GM12873 (cell line): ENCODE data around the gene PSMB1.

Experiments used
- CTCF ChIP-seq: IDR thresholded peaks from 2 replicates; pipeline ENCODE4 v1.5.1; 2012; ENCODE audit warnings: low read depth, mild to moderate bottlenecking, moderate library complexity, low read length, control low read depth; ENCODE audit not compliant: insufficient read depth; ENCODE audit errors: missing control alignments

Gene PSMB1

DNA sequence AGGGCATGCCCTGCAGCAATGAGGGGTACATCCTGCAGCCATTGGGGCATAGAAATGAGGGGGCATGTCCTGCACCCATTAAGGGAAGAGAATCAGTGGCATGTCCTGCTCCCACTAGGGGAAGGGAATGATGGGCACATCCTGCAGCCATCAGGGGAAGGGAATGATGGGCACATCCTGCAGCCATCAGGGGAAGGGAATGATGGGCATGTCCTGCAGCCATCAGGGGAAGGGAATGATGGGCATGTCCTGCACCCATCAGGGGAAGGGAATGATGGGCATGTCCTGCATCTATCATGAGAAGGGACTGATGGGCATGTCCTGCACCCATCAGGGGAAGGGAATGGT lies 49.7 kb downstream of the PSMB1 start:
- TF ChIP-seq CTCF = no peak

- no peak for TF ChIP-seq CTCF
Measured at GRCh38 chr6:170500955-170501590, 52.0 kb downstream of the PSMB1 start.

GRCh38 chr6:170497841-170498301 lies 55.2 kb downstream of the PSMB1 start:
- no peak for TF ChIP-seq CTCF

DNA sequence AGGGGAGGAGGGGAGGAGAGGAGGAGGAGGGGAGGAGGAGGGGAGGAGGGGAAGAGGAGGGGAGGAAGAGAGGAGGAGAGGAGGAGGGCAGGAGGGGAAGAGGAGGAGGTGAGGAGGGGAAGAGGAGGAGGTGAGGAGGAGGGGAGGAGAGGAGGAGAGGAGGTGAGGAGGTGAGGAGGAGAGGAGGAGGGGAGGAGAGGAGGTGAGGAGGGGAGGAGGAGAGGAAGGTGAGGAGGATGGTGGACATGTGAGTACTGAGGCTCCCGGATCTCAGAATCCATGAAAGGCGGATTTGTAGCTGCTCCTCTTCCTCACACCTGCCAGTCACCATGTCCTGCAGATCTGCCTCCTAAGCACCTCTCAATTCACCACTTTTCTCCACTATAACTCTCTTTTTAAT lies 59.8 kb downstream of the PSMB1 start:
- TF ChIP-seq CTCF = no peak

DNA sequence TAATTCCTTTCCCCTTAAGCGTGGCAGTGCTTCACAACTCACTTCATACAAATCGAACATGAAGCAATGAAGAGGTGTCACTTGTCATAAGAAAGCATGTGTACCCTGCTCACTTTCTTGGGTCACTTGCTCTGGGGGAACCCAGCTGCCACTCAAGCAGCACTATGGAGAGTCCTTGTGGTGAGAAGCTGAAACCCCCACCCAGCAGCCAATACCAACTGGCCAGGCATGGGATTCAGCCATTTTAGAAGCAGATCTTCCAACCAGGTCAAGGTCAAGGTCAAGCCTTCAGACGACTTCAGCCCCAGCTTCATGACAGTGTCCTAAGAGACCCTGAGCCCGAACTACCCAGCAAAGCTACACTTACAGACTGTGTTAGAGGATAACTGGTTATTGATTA lies 62.8 kb downstream of the PSMB1 start:
- TF ChIP-seq CTCF = no peak

DNA sequence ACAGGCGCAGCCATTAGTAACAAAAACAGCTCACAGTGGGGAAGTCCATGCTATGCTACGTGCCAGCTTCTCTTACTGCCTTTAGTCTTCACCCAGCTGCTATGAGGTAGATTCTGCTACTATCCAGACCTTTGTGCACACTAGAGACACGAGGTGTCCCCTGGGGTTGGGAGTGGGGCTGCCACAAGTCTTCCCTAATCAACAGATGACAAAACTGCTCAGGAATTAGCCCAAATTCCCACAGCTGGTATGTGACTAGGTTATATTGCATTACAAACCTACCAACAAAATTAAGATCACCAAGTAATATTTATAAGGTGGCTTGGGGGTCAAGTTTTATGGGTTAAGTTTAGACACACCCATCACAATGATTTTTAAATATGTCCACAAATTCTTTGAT lies 63.3 kb downstream of the PSMB1 start:
- TF ChIP-seq CTCF = no peak

- no peak for TF ChIP-seq CTCF
Measured at GRCh38 chr6:170487707-170488329, 65.3 kb downstream of the PSMB1 start.

DNA sequence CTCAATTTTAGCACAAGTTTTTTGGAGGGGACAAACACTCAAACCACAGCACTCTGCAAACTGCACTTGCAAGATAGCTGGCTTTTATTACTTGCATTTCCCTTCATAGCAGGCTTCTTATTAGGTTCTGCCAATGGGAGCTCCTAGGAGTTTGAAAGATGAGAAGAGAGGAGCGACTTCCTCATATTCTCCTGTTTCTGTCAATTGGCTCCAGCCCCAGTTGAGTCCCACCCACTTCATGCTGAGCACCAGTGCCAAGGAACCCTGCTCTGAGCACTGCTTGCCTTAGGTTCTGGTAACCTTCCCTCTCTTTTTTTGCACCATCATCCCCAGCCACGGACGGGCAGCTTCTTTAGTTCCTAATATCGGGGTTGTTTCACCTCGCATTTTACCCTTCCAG lies 67.9 kb downstream of the PSMB1 start:
- no peak for TF ChIP-seq CTCF
